Neural cell (in vitro differentiated cells): Measurements from ENCODE around the gene PABPN1L. TPM values are rescaled to one million over a fixed set of nuclear protein-coding genes. Genes with fewer than 3 reads are reported as not detected.

ENCODE experiments used
- H2AFZ ChIP-seq: fragments of 200-600, 300-800 bp; sonication (generic), shearing (Covaris generic); 2 replicates; pipeline ENCODE4 v1.6.0; 2014; ENCODE audit warnings: low read depth, mild to moderate bottlenecking, antibody characterized with exemption, low read length, moderate library complexity
- H3F3A ChIP-seq: fragments of 200-600 bp; shearing (Covaris generic); 2 replicates; pipeline ENCODE4 v1.6.1; 2016; ENCODE audit warnings: mild to moderate bottlenecking, moderate library complexity, mixed read lengths, antibody characterized with exemption, low read length; ENCODE audit not compliant: insufficient read depth, poor library complexity, severe bottlenecking
- H3K27ac ChIP-seq: fragments of 200-600, 300-800 bp; sonication (generic), shearing (Covaris generic); 2 replicates; pipeline ENCODE4 v1.5.1; 2014; ENCODE audit warnings: mild to moderate bottlenecking, low read length, moderate library complexity
- H3K27me3 ChIP-seq: fragments of 300-800, 200-600 bp; sonication (generic), shearing (Covaris generic); 2 replicates; pipeline ENCODE4 v1.6.0; 2014; ENCODE audit warnings: mild to moderate bottlenecking, low read depth, low read length, moderate library complexity; ENCODE audit not compliant: insufficient read depth
- H3K36me3 ChIP-seq: fragments of 300-800, 200-600 bp; sonication (generic), shearing (Covaris generic); 2 replicates; pipeline ENCODE4 v1.5.1; 2014; ENCODE audit warnings: mild to moderate bottlenecking, antibody characterized with exemption, low read length, moderate library complexity; ENCODE audit not compliant: insufficient read depth
- H3K4me2 ChIP-seq: fragments of 300-800, 200-600 bp; sonication (generic), shearing (Covaris generic); 2 replicates; pipeline ENCODE4 v1.6.0; 2014; ENCODE audit warnings: mild to moderate bottlenecking, low read length
- H3K4me3 ChIP-seq: fragments of 300-800, 200-600 bp; sonication (generic), shearing (Covaris generic); 2 replicates; pipeline ENCODE4 v1.5.1; 2014; ENCODE audit warnings: mild to moderate bottlenecking, low read length, moderate library complexity
- H3K79me2 ChIP-seq: fragments of 200-600 bp; shearing (Covaris generic); replicated peaks from 2 replicates; pipeline ENCODE4 v1.6.0; 2014; ENCODE audit warnings: mild to moderate bottlenecking, low read length, moderate library complexity; ENCODE audit not compliant: insufficient read depth
- H3K9ac ChIP-seq: fragments of 300-800, 200-600 bp; sonication (generic), shearing (Covaris generic); 2 replicates; pipeline ENCODE4 v1.6.1; 2016; ENCODE audit warnings: mild to moderate bottlenecking, low read length, mixed read lengths
- H3K9me2 ChIP-seq: fragments of 200-600 bp; shearing (Covaris generic); 2 replicates; pipeline ENCODE4 v1.6.1; 2016; ENCODE audit warnings: mild to moderate bottlenecking, low read length, mixed read lengths; ENCODE audit not compliant: insufficient read depth
- H3K9me3 ChIP-seq: fragments of 200-600, 300-800 bp; sonication (generic), shearing (Covaris generic); 2 replicates; pipeline ENCODE4 v1.6.1; 2016; ENCODE audit warnings: mild to moderate bottlenecking, mixed run types, low read length, moderate library complexity, mixed read lengths
- H4K20me1 ChIP-seq: fragments of 200-600 bp; shearing (Covaris generic); 2 replicates; pipeline ENCODE4 v1.6.1; 2016; ENCODE audit warnings: mild to moderate bottlenecking, mixed run types; ENCODE audit not compliant: insufficient read depth
- CTCF ChIP-seq: fragments of 450-650 bp; IDR thresholded peaks from 2 replicates; pipeline ENCODE4 v1.5.1; 2014; ENCODE audit warnings: antibody characterized with exemption, mild to moderate bottlenecking, moderate library complexity; ENCODE audit not compliant: poor library complexity, severe bottlenecking
- EP300 ChIP-seq: fragments of 450-650 bp; conservative IDR thresholded peaks from 2 replicates; pipeline ENCODE4 v1.6.1; 2014; ENCODE audit warnings: antibody characterized with exemption, mild to moderate bottlenecking, moderate library complexity; ENCODE audit not compliant: poor library complexity, severe bottlenecking
- EZH2 ChIP-seq: fragments of 200-600, 300-800 bp; shearing (Covaris generic), sonication (generic); IDR thresholded peaks from 2 replicates; pipeline ENCODE4 v1.6.1; 2014; ENCODE audit warnings: antibody characterized with exemption, low read length, borderline replicate concordance, mild to moderate bottlenecking; ENCODE audit not compliant: insufficient read depth, poor library complexity, severe bottlenecking
- MXI1 ChIP-seq: fragments of 450-650 bp; conservative IDR thresholded peaks from 2 replicates; pipeline ENCODE4 v1.6.1; 2014; ENCODE audit warnings: antibody characterized with exemption, mild to moderate bottlenecking; ENCODE audit not compliant: poor library complexity, severe bottlenecking
- POLR2AphosphoS5 ChIP-seq: IDR thresholded peaks from 2 replicates; pipeline ENCODE4 v1.6.1; 2012
- RAD21 ChIP-seq: fragments of 450-650 bp; conservative IDR thresholded peaks from 2 replicates; pipeline ENCODE4 v1.6.1; 2014; ENCODE audit warnings: antibody characterized with exemption, mild to moderate bottlenecking, moderate library complexity
- SMC3 ChIP-seq: fragments of 450-650 bp; conservative IDR thresholded peaks from 2 replicates; pipeline ENCODE4 v1.6.1; 2014; ENCODE audit warnings: antibody characterized with exemption, mild to moderate bottlenecking, moderate library complexity; ENCODE audit not compliant: poor library complexity
- TAF1 ChIP-seq: IDR thresholded peaks from 2 replicates; pipeline ENCODE4 v1.6.1; 2012; ENCODE audit warnings: low read depth
- polyA plus RNA-seq: library from polyadenylated mRNA; depleted of rRNA; stranded (reverse); fragments of >200 nt; gene quantifications from 2 replicates; pipeline ENCODE4 v1.2.3, GENCODE V29; 2014
- TF ChIP-seq, protein P1 (sequence below): IDR thresholded peaks from 2 replicates; pipeline ENCODE4 v1.6.1; 2012; ENCODE audit warnings: borderline replicate concordance

Gene PABPN1L
- polyA plus RNA-seq, 1 donor from 2014 or later = 0.20 TPM

DNA sequence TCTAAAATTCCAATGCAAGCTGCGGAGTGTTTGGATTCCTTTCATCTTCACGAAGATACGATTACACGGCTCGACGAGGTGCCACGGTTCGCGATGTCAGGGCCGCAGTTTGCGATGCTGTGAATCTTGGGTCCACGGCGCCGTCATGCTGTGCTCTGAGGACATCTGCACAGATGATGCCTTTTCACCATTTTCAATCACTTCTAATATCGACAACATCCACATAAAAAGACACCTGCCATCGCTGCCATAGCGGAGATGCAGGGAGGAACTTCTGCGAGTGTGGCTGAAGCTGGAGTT is 47.9 kb downstream of the PABPN1L start:
- Histone ChIP-seq H2AFZ (no peak overlapping the region), H3K9me3 (no peaks in the 10 kb centered on the region)

DNA sequence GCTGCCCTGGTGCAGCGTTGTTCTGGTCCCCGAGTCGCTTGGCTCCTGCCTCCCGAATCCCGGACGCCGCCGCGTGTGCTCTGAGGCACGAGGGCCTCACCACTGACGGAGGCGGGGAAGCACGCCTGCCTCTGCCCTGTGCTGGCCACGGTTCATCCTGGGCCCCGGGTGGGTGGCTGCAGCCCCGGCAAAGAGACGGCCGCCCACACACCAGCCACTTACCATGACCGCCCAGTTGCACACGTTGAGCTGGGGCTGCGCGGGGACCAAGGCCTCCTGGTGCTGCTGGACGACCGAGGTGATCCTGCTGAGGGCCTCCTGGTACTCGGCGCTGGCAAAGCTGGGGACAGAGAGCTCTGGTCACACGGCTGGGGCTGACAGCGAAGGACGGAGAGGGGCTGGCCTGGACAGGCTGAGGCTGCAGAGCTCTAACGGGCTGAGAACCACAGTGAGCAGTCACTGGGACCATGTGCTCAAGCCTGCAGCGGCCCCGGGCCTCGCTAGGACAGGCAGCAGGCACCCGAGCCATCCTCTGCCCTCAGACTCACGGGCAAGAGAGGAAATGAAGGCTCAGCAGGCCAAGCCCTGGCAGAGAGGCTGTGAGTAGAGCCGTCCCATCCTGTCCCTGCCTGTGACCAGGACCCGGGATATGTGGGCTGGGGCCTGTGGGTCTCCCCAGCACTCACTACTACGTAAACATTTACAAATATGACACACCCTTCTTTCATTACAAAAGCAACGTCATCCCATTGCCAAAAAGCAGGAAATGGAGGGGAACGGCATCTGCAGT is 48.5 kb downstream of the PABPN1L start:
- no peaks in the 10 kb centered on the region for H3K36me3 ChIP-seq
- TF ChIP-seq EP300 (no peak), CTCF (no peak), EZH2 (no peak), MXI1 (no peak), POLR2AphosphoS5 (no peak), TAF1 (no peak), RAD21 (no peak), SMC3 (no peak)
- TF ChIP-seq, protein P1, sequence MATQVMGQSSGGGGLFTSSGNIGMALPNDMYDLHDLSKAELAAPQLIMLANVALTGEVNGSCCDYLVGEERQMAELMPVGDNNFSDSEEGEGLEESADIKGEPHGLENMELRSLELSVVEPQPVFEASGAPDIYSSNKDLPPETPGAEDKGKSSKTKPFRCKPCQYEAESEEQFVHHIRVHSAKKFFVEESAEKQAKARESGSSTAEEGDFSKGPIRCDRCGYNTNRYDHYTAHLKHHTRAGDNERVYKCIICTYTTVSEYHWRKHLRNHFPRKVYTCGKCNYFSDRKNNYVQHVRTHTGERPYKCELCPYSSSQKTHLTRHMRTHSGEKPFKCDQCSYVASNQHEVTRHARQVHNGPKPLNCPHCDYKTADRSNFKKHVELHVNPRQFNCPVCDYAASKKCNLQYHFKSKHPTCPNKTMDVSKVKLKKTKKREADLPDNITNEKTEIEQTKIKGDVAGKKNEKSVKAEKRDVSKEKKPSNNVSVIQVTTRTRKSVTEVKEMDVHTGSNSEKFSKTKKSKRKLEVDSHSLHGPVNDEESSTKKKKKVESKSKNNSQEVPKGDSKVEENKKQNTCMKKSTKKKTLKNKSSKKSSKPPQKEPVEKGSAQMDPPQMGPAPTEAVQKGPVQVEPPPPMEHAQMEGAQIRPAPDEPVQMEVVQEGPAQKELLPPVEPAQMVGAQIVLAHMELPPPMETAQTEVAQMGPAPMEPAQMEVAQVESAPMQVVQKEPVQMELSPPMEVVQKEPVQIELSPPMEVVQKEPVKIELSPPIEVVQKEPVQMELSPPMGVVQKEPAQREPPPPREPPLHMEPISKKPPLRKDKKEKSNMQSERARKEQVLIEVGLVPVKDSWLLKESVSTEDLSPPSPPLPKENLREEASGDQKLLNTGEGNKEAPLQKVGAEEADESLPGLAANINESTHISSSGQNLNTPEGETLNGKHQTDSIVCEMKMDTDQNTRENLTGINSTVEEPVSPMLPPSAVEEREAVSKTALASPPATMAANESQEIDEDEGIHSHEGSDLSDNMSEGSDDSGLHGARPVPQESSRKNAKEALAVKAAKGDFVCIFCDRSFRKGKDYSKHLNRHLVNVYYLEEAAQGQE = no peak
- no peaks in the 10 kb centered on the region for H3K79me2 ChIP-seq
- no peaks in the 10 kb centered on the region for H3K9me3 ChIP-seq
- no peak overlapping the region for H3K4me3 ChIP-seq
- H2AFZ ChIP-seq = no peak overlapping the region
- no peak overlapping the region for H3K4me2 ChIP-seq
- no peak overlapping the region for H3K27ac ChIP-seq
- H3K9ac ChIP-seq = no peak overlapping the region
- H3F3A ChIP-seq = no peaks in the 10 kb centered on the region
- no peaks in the 10 kb centered on the region for H3K27me3 ChIP-seq
- H3K9me2 ChIP-seq = no peaks in the 10 kb centered on the region
- H4K20me1 ChIP-seq = no peaks in the 10 kb centered on the region

More for the DNA sequence above, 47.9 kb downstream of the PABPN1L start:
- H3K36me3 ChIP-seq = no peaks in the 10 kb centered on the region
- H3K79me2 ChIP-seq = no peaks in the 10 kb centered on the region
- no peak for TF ChIP-seq SMC3
- TF ChIP-seq CTCF = no peak
- H3K27ac ChIP-seq = no peak overlapping the region
- no peaks in the 10 kb centered on the region for H4K20me1 ChIP-seq
- H3K4me3 ChIP-seq = no peak overlapping the region
- H3F3A ChIP-seq = no peaks in the 10 kb centered on the region
- no peaks in the 10 kb centered on the region for H3K27me3 ChIP-seq
- no peak overlapping the region for H3K9ac ChIP-seq
- no peak overlapping the region for H3K4me2 ChIP-seq
- no peaks in the 10 kb centered on the region for H3K9me2 ChIP-seq
